HCT116 (cell line): ENCODE results near the gene LYRM1. TPM values are rescaled to one million over a fixed set of nuclear protein-coding genes. Genes with fewer than 3 reads are reported as not detected.

Experiments used
- ATAC-seq: fragments of 200-7000 bp; cut with Tn5 transposase; 2 replicates; pipeline ENCODE4 v1.9.1; 2020; ENCODE audit warnings: mild to moderate bottlenecking, moderate library complexity
- BruUV-seq: library from RNA; stranded (reverse); fragments of 400-500 nt; replicated peaks from 2 replicates; lab custom pipeline; 2021; lab: Mats Ljungman, UMichigan
- CTCF ChIA-PET: fragments of 300-600 bp; sonication (Branson Sonifier 250); formaldehyde crosslinking; loops from one replicate; lab custom pipeline; 2021; ENCODE audit warnings: antibody characterized with exemption; lab: Charles Lee
- POLR2A ChIA-PET: fragments of 300-600, 350-600 bp; sonication (Branson Sonifier 250); formaldehyde crosslinking; loops from one replicate; lab custom pipeline; 2021; ENCODE audit warnings: antibody characterized with exemption; lab: Charles Lee
- RAD21 ChIA-PET, 2 experiments: fragments of 300-600 bp; sonication (Branson Sonifier 250); formaldehyde crosslinking; loops; one replicate each; lab custom pipeline; 2023; ENCODE audit warnings: low total read pairs in 2 of 2; ENCODE audit not compliant: uncharacterized antibody in 2 of 2, unreplicated experiment in 2 of 2, low non-redundant PET in 1 of 2; lab: Charles Lee
- DNase-seq: peaks from one replicate; pipeline ENCODE4 v3.0.0-alpha.2; 2010; ENCODE audit warnings: low read depth, low spot score
- H2AFZ ChIP-seq: fragments of 200-600 bp; shearing (Covaris generic), sonication (generic); 2 replicates; pipeline ENCODE4 v1.6.1; 2017; ENCODE audit warnings: low read depth, mixed run types, mixed read lengths, antibody characterized with exemption, low read length; ENCODE audit not compliant: poor library complexity, severe bottlenecking
- H3K27ac ChIP-seq: 2 replicates; pipeline ENCODE4 v1.5.1; 2012; ENCODE audit warnings: low read depth, low read length
- H3K27me3 ChIP-seq: fragments of 200-600 bp; sonication (generic); 2 replicates; pipeline ENCODE4 v1.6.1; 2016; ENCODE audit warnings: mixed run types, low read length, mixed read lengths; ENCODE audit not compliant: insufficient read depth
- H3K36me3 ChIP-seq, 2 experiments: fragments of 200-500 bp in 1 of 2; fragments of 200-600 bp in 1 of 2; sonication (Bioruptor generic) in 1 of 2; sonication (generic) in 1 of 2; 2 replicates each; pipeline versions ENCODE4 v1.5.1 to v1.6.1; 2014 to 2016; ENCODE audit warnings: low read length in 2 of 2, inconsistent platforms in 1 of 2, mixed read lengths in 1 of 2, mixed run types in 1 of 2; ENCODE audit not compliant: insufficient read depth in 2 of 2, control insufficient read depth in 1 of 2
- H3K4me1 ChIP-seq, 2 experiments: fragments of 200-600 bp in 1 of 2; sonication (generic) in 1 of 2; 2 replicates each; pipeline versions ENCODE4 v1.5.1 to v1.6.1; 2012 to 2017; ENCODE audit warnings: low read length in 2 of 2, inconsistent platforms in 1 of 2, mild to moderate bottlenecking in 1 of 2, mixed read lengths in 1 of 2, mixed run types in 1 of 2, moderate library complexity in 1 of 2; ENCODE audit not compliant: insufficient read depth in 2 of 2, control insufficient read depth in 1 of 2
- H3K4me2 ChIP-seq: fragments of 200-600 bp; sonication (generic); 2 replicates; pipeline ENCODE4 v1.6.1; 2017; ENCODE audit warnings: mixed run types, low read length, mixed read lengths
- H3K4me3 ChIP-seq, 2 experiments: fragments of 200-600 bp in 1 of 2; sonication (generic) in 1 of 2; replicated peaks in 1 of 2; 2 replicates each; pipeline ENCODE4 v1.5.1; 2011 to 2016; ENCODE audit warnings: low read length in 2 of 2, control low read depth in 1 of 2, low read depth in 1 of 2, mild to moderate bottlenecking in 1 of 2, mixed read lengths in 1 of 2, mixed run types in 1 of 2
- H3K79me2 ChIP-seq: fragments of 200-600 bp; sonication (generic); 2 replicates; pipeline ENCODE4 v1.6.1; 2017; ENCODE audit warnings: mild to moderate bottlenecking, mixed run types, low read length, moderate library complexity, mixed read lengths; ENCODE audit not compliant: insufficient read depth
- H3K9ac ChIP-seq: fragments of 200-600 bp; sonication (generic); 2 replicates; pipeline ENCODE4 v1.6.1; 2016; ENCODE audit warnings: low read length, mixed read lengths
- H3K9me2 ChIP-seq: fragments of 200-600 bp; sonication (generic), shearing (Covaris generic); 2 replicates; pipeline ENCODE4 v1.6.1; 2017; ENCODE audit warnings: mixed run types, mild to moderate bottlenecking, moderate library complexity; ENCODE audit not compliant: insufficient read depth
- H3K9me3 ChIP-seq, 2 experiments: fragments of 200-500 bp in 1 of 2; fragments of 200-600 bp in 1 of 2; sonication (Bioruptor generic) in 1 of 2; sonication (generic) in 1 of 2; 2 replicates each; pipeline ENCODE4 v1.6.1; 2014 to 2017; ENCODE audit warnings: low read length in 2 of 2, mixed read lengths in 2 of 2, inconsistent platforms in 1 of 2, low read depth in 1 of 2, mild to moderate bottlenecking in 1 of 2, mixed run types in 1 of 2, moderate library complexity in 1 of 2; ENCODE audit not compliant: control insufficient read depth in 1 of 2, insufficient read depth in 1 of 2
- H4K20me1 ChIP-seq: fragments of 200-600 bp; sonication (generic), shearing (Covaris generic); 2 replicates; pipeline ENCODE4 v1.6.1; 2017; ENCODE audit warnings: mixed run types, mild to moderate bottlenecking, moderate library complexity; ENCODE audit not compliant: insufficient read depth
- CBX3 ChIP-seq: IDR thresholded peaks from 2 replicates; pipeline ENCODE4 v1.6.1; 2012; ENCODE audit warnings: low read depth
- EGR1 ChIP-seq: IDR thresholded peaks from 2 replicates; pipeline ENCODE4 v1.6.1; 2012; ENCODE audit warnings: low read depth
- ELF1 ChIP-seq: IDR thresholded peaks from 2 replicates; pipeline ENCODE4 v1.6.1; 2012; ENCODE audit warnings: low read depth, borderline replicate concordance
- EZH2 ChIP-seq: fragments of 200-600 bp; sonication (generic); IDR thresholded peaks from 2 replicates; pipeline ENCODE4 v1.6.1; 2017; ENCODE audit warnings: antibody characterized with exemption, mixed run types
- EZH2phosphoT487 ChIP-seq: fragments of 200-600 bp; IDR thresholded peaks from 2 replicates; pipeline ENCODE4 v1.6.1; 2018; ENCODE audit warnings: antibody characterized with exemption, borderline replicate concordance
- FOSL1 ChIP-seq: IDR thresholded peaks from 2 replicates; pipeline ENCODE4 v1.6.1; 2012; ENCODE audit warnings: low read depth
- JUND ChIP-seq: IDR thresholded peaks from 2 replicates; pipeline ENCODE4 v1.6.1; 2012
- POLR2A ChIP-seq: IDR thresholded peaks from 2 replicates; pipeline ENCODE4 v1.7.0; 2011; ENCODE audit warnings: borderline replicate concordance; ENCODE audit not compliant: insufficient read depth, insufficient read length; ENCODE audit errors: extremely low read depth
- POLR2AphosphoS5 ChIP-seq: IDR thresholded peaks from 2 replicates; pipeline ENCODE4 v1.6.1; 2011; ENCODE audit warnings: mild to moderate bottlenecking, low read depth, low read length, moderate library complexity
- RAD21 ChIP-seq: IDR thresholded peaks from 2 replicates; pipeline ENCODE4 v1.6.1; 2012; ENCODE audit warnings: low read depth, mild to moderate bottlenecking
- SIN3A ChIP-seq: IDR thresholded peaks from 2 replicates; pipeline ENCODE4 v1.6.1; 2012; ENCODE audit warnings: low read depth
- SP1 ChIP-seq: IDR thresholded peaks from 2 replicates; pipeline ENCODE4 v1.6.1; 2012; ENCODE audit warnings: low read depth
- SRF ChIP-seq: IDR thresholded peaks from 2 replicates; pipeline ENCODE4 v1.6.1; 2012; ENCODE audit warnings: low read depth
- TCF7L2 ChIP-seq: IDR thresholded peaks from 2 replicates; pipeline ENCODE4 v1.7.0; 2011; ENCODE audit warnings: borderline replicate concordance, inconsistent platforms; ENCODE audit not compliant: insufficient read depth, insufficient read length; ENCODE audit errors: extremely low read depth
- YY1 ChIP-seq: IDR thresholded peaks from 2 replicates; pipeline ENCODE4 v1.6.1; 2011; ENCODE audit warnings: low read length, low read depth, moderate library complexity, mild to moderate bottlenecking; ENCODE audit not compliant: insufficient replicate concordance; ENCODE audit errors: extremely low read depth
- ZBTB33 ChIP-seq: IDR thresholded peaks from 2 replicates; pipeline ENCODE4 v1.6.1; 2011; ENCODE audit warnings: mild to moderate bottlenecking, low read length, moderate library complexity; ENCODE audit not compliant: insufficient replicate concordance; ENCODE audit errors: extremely low read depth
- ZFX ChIP-seq: fragments of 450-650 bp; IDR thresholded peaks from 2 replicates; pipeline ENCODE4 v1.6.1; 2017
- ZNF274 ChIP-seq: fragments of 200-500 bp; sonication (Bioruptor generic); IDR thresholded peaks from 2 replicates; pipeline ENCODE4 v1.6.1; 2014; ENCODE audit warnings: mild to moderate bottlenecking, low read depth, low read length, inconsistent platforms
- intact Hi-C: fragments of 100-400 bp; cut with micrococcal nuclease; formaldehyde crosslinking; loops from 2 replicates; pipeline ENCODE4 v1.10.0; 2022
- total RNA-seq: library from RNA; stranded (reverse); gene quantifications from one replicate; pipeline ENCODE4 v1.2.1, GENCODE V29; 2021; ENCODE audit not compliant: unreplicated experiment
- TF ChIP-seq, protein P1 (sequence below): IDR thresholded peaks from 2 replicates; pipeline ENCODE4 v1.6.1; 2012; ENCODE audit warnings: low read depth
- TF ChIP-seq, protein P2 (sequence below), 3 experiments: fragments of 200-600 bp in 1 of 3; sonication (generic) in 1 of 3; IDR thresholded peaks in 2 of 3; conservative IDR thresholded peaks in 1 of 3; 2 replicates each; pipeline ENCODE4 v1.5.1; 2012 to 2017; ENCODE audit warnings: low read depth in 2 of 3, low read length in 2 of 3, antibody characterized with exemption in 1 of 3, borderline replicate concordance in 1 of 3, control low read depth in 1 of 3, mild to moderate bottlenecking in 1 of 3, mixed read lengths in 1 of 3, mixed run types in 1 of 3, moderate library complexity in 1 of 3; ENCODE audit not compliant: insufficient read depth in 1 of 3

LYRM1 gene
- total RNA-seq, 1 experiment from 2014 or later, result 26.7 TPM

DNA sequence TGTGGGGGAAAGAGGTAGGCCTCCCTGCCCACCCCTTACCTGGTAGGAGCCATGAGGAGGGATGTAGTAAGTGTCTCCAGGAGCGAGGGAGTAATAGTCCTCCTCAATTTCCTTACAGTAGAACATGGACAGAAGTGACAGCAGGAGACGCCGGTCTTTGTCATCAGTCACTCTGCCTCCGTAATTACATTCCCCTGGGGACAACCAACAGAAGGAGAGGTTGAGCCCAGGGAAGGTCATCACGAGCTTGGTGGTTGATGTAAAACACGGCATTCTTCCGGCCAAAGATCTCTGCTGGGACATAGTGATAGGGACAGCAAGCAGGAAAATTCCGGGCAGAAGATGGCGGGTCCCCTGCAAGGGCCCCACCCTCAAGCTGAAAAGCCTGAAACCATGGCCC lies 47.9 kb downstream of the LYRM1 start:
- Histone ChIP-seq H3K9me3 (no peaks in the 10 kb centered on the region), H3K27ac (no peak overlapping the region), H4K20me1 (no peaks in the 10 kb centered on the region), H3K27me3 (no peaks in the 10 kb centered on the region), H3K4me2 (no peak overlapping the region), H3K4me3 (no peak overlapping the region), H3K79me2 (no peaks in the 10 kb centered on the region), H3K9me2 (no peaks in the 10 kb centered on the region), H3K9ac (no peak overlapping the region), H3K36me3 (no peaks in the 10 kb centered on the region), H3K4me1 (peaks cover 12 to 15% of the 10 kb centered on the region in 2 experiments), H2AFZ (no peak overlapping the region)
- intact Hi-C loops, result no loop called here
- RAD21 ChIA-PET, result no interaction called here
- CTCF ChIA-PET, result no interaction called here
- BruUV-seq, result no TSS peak
- DNase-seq (no peak), ATAC-seq (no peak)
- TF ChIP-seq CBX3 (no peak), SRF (no peak), ZFX (no peak), YY1 (no peak), JUND (no peak), EZH2 (no peak), SP1 (no peak), EGR1 (no peak), ELF1 (no peak), EZH2phosphoT487 (no peak), RAD21 (no peak), POLR2A (no peak), SIN3A (no peak), ZBTB33 (no peak), FOSL1 (no peak), POLR2AphosphoS5 (no peak), TCF7L2 (no peak), ZNF274 (no peak)
- TF ChIP-seq, protein P1, sequence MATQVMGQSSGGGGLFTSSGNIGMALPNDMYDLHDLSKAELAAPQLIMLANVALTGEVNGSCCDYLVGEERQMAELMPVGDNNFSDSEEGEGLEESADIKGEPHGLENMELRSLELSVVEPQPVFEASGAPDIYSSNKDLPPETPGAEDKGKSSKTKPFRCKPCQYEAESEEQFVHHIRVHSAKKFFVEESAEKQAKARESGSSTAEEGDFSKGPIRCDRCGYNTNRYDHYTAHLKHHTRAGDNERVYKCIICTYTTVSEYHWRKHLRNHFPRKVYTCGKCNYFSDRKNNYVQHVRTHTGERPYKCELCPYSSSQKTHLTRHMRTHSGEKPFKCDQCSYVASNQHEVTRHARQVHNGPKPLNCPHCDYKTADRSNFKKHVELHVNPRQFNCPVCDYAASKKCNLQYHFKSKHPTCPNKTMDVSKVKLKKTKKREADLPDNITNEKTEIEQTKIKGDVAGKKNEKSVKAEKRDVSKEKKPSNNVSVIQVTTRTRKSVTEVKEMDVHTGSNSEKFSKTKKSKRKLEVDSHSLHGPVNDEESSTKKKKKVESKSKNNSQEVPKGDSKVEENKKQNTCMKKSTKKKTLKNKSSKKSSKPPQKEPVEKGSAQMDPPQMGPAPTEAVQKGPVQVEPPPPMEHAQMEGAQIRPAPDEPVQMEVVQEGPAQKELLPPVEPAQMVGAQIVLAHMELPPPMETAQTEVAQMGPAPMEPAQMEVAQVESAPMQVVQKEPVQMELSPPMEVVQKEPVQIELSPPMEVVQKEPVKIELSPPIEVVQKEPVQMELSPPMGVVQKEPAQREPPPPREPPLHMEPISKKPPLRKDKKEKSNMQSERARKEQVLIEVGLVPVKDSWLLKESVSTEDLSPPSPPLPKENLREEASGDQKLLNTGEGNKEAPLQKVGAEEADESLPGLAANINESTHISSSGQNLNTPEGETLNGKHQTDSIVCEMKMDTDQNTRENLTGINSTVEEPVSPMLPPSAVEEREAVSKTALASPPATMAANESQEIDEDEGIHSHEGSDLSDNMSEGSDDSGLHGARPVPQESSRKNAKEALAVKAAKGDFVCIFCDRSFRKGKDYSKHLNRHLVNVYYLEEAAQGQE, result no peak
- TF ChIP-seq, protein P2, sequence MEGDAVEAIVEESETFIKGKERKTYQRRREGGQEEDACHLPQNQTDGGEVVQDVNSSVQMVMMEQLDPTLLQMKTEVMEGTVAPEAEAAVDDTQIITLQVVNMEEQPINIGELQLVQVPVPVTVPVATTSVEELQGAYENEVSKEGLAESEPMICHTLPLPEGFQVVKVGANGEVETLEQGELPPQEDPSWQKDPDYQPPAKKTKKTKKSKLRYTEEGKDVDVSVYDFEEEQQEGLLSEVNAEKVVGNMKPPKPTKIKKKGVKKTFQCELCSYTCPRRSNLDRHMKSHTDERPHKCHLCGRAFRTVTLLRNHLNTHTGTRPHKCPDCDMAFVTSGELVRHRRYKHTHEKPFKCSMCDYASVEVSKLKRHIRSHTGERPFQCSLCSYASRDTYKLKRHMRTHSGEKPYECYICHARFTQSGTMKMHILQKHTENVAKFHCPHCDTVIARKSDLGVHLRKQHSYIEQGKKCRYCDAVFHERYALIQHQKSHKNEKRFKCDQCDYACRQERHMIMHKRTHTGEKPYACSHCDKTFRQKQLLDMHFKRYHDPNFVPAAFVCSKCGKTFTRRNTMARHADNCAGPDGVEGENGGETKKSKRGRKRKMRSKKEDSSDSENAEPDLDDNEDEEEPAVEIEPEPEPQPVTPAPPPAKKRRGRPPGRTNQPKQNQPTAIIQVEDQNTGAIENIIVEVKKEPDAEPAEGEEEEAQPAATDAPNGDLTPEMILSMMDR (IDR thresholded peaks at IDR 0.05 in 2 of 3, conservative IDR thresholded peaks at IDR 0.05 in 1 of 3; ENCODE audit: borderline replicate concordance in 1 of 3, insufficient read depth in 1 of 3, low read depth in 2 of 3, low read length in 2 of 3), result no peak
- POLR2A ChIA-PET, result no interaction called here
